Amygdala (tissue), 56 donors: ENCODE measurements around the gene COL4A2.

Experiments
- DNase-seq, 56 donors: peaks; one replicate each; lab custom pipeline; 2025; lab: John Stamatoyannopoulos, UW

The COL4A2 gene

GRCh38 chr13:110463871-110464510 is 156.9 kb downstream of the COL4A2 start:
- peak in 1 of 56 donors; percentile 15 for DNase-seq

GRCh38 chr13:110464556-110465333 is 157.7 kb downstream of the COL4A2 start:
- DNase-seq = peak in 14 of 56 donors; percentile 8 to 57 (median 24)

GRCh38 chr13:110465696-110466095 is 158.6 kb downstream of the COL4A2 start:
- no peak for DNase-seq

- no peak for DNase-seq
Measured at GRCh38 chr13:110466266-110466915, 159.3 kb downstream of the COL4A2 start.

- DNase-seq = no peak
Measured at GRCh38 chr13:110467516-110468110, 160.5 kb downstream of the COL4A2 start.

GRCh38 chr13:110468986-110469495 is 162.0 kb downstream of the COL4A2 start:
- DNase-seq = no peak

GRCh38 chr13:110469597-110469996 is 162.5 kb downstream of the COL4A2 start:
- DNase-seq = no peak

- peak in 1 of 56 donors; percentile 7 for DNase-seq
Measured at GRCh38 chr13:110470272-110471009, 163.4 kb downstream of the COL4A2 start.

- no peak for DNase-seq
Measured at GRCh38 chr13:110471156-110471832, 164.2 kb downstream of the COL4A2 start.

- peak in 14 of 56 donors; percentile 6 to 65 (median 22) for DNase-seq
Measured at GRCh38 chr13:110471833-110472162, 164.7 kb downstream of the COL4A2 start.

- no peak for DNase-seq
Measured at GRCh38 chr13:110472904-110473563, 165.9 kb downstream of the COL4A2 start.

- DNase-seq = no peak
Measured at GRCh38 chr13:110474713-110475112, 167.6 kb downstream of the COL4A2 start.

- no peak for DNase-seq
Measured at GRCh38 chr13:110475117-110475516, 168.0 kb downstream of the COL4A2 start.

- no peak for DNase-seq
Measured at GRCh38 chr13:110475550-110476219, 168.6 kb downstream of the COL4A2 start.

- DNase-seq = peak in 2 of 56 donors; percentile 5 to 14
Measured at GRCh38 chr13:110476220-110476617, 169.1 kb downstream of the COL4A2 start.

- DNase-seq = no peak
Measured at GRCh38 chr13:110477706-110478245, 170.7 kb downstream of the COL4A2 start.

- no peak for DNase-seq
Measured at GRCh38 chr13:110478405-110479214, 171.5 kb downstream of the COL4A2 start.

GRCh38 chr13:110479215-110479545 is 172.1 kb downstream of the COL4A2 start:
- no peak for DNase-seq
